IMR-90 (cell line): ENCODE results near the gene SHISAL1. TPM values are rescaled to one million over a fixed set of nuclear protein-coding genes. Genes with fewer than 3 reads are reported as not detected.

ENCODE experiments used
- ATAC-seq: fragments of 200-7000 bp; cut with Tn5 transposase; 2 replicates; pipeline ENCODE4 v1.9.1; 2020; ENCODE audit warnings: low read depth, mild to moderate bottlenecking, moderate library complexity
- BruUV-seq: library from RNA; stranded (reverse); fragments of 400-500 nt; replicated peaks from 2 replicates; lab custom pipeline; 2021; lab: Mats Ljungman, UMichigan
- CTCF ChIA-PET: fragments of 300-600 bp; formaldehyde crosslinking; extraction: SDS; loops from one replicate; lab custom pipeline; 2021; ENCODE audit warnings: antibody characterized with exemption; lab: Yijun Ruan, JAX
- POLR2A ChIA-PET: fragments of 300-600 bp; sonication (Branson Sonifier 250); formaldehyde crosslinking; loops from one replicate; lab custom pipeline; 2022; ENCODE audit warnings: antibody characterized with exemption; ENCODE audit not compliant: unreplicated experiment; lab: Charles Lee
- DNase-seq: peaks from one replicate; pipeline ENCODE4 v3.0.0; 2013
- H2AFZ ChIP-seq: replicated peaks from 2 replicates; pipeline ENCODE3; 2013; ENCODE audit warnings: low read length, mild to moderate bottlenecking; ENCODE audit not compliant: poor library complexity
- H2AK5ac ChIP-seq: 2 replicates; pipeline ENCODE4 v1.6.1; 2013; ENCODE audit warnings: low read depth, low read length, inconsistent platforms
- H2AK9ac ChIP-seq: replicated peaks from 2 replicates; pipeline ENCODE3; 2013; ENCODE audit warnings: mild to moderate bottlenecking, low read depth, low read length, moderate library complexity; ENCODE audit not compliant: poor library complexity
- H2BK120ac ChIP-seq: 2 replicates; pipeline ENCODE4 v1.6.1; 2013; ENCODE audit warnings: low read depth, low read length, inconsistent platforms
- H2BK15ac ChIP-seq: 3 replicates; pipeline ENCODE4 v1.6.1; 2013; ENCODE audit warnings: low read depth, low read length, inconsistent platforms
- H2BK20ac ChIP-seq: 2 replicates; pipeline ENCODE4 v1.6.1; 2013; ENCODE audit warnings: low read depth, mild to moderate bottlenecking, inconsistent platforms, low read length, moderate library complexity
- H2BK5ac ChIP-seq: 2 replicates; pipeline ENCODE4 v1.6.1; 2013; ENCODE audit warnings: mild to moderate bottlenecking, low read depth, low read length, inconsistent platforms; ENCODE audit not compliant: poor library complexity, severe bottlenecking
- H3K14ac ChIP-seq: replicated peaks from 2 replicates; pipeline ENCODE4 v1.6.1; 2013; ENCODE audit warnings: low read depth, low read length, inconsistent platforms
- H3K18ac ChIP-seq: 2 replicates; pipeline ENCODE4 v1.6.1; 2013; ENCODE audit warnings: low read depth, low read length, control low read depth
- H3K23ac ChIP-seq: 2 replicates; pipeline ENCODE4 v1.6.1; 2013; ENCODE audit warnings: low read depth, low read length, inconsistent platforms
- H3K27ac ChIP-seq: 2 replicates; pipeline ENCODE4 v1.5.1; 2013; ENCODE audit warnings: mild to moderate bottlenecking, control low read depth, low read length; ENCODE audit not compliant: insufficient read depth
- H3K27me3 ChIP-seq: 2 replicates; pipeline ENCODE4 v1.6.1; 2013; ENCODE audit warnings: low read length; ENCODE audit not compliant: control insufficient read depth, insufficient read depth
- H3K36me3 ChIP-seq: 2 replicates; pipeline ENCODE4 v1.6.1; 2013; ENCODE audit warnings: low read length, mixed read lengths; ENCODE audit not compliant: control insufficient read depth, insufficient read depth
- H3K4ac ChIP-seq: 2 replicates; pipeline ENCODE4 v1.6.1; 2013; ENCODE audit warnings: low read depth, low read length, inconsistent platforms
- H3K4me1 ChIP-seq: 2 replicates; pipeline ENCODE4 v1.6.1; 2013; ENCODE audit warnings: low read length, mixed read lengths; ENCODE audit not compliant: control insufficient read depth, insufficient read depth
- H3K4me2 ChIP-seq: 2 replicates; pipeline ENCODE4 v1.6.1; 2013; ENCODE audit warnings: low read depth, mild to moderate bottlenecking, control low read depth, low read length, moderate library complexity
- H3K4me3 ChIP-seq: 2 replicates; pipeline ENCODE4 v1.5.1; 2013; ENCODE audit warnings: low read depth, mild to moderate bottlenecking, control low read depth, low read length, moderate library complexity; ENCODE audit not compliant: insufficient read depth
- H3K56ac ChIP-seq: 2 replicates; pipeline ENCODE4 v1.6.1; 2013; ENCODE audit warnings: low read length, inconsistent platforms; ENCODE audit not compliant: insufficient read depth; ENCODE audit errors: extremely low read depth
- H3K79me1 ChIP-seq, 2 experiments: 2 replicates each; pipeline ENCODE4 v1.6.1; 2013; ENCODE audit warnings: low read length in 2 of 2, inconsistent platforms in 1 of 2, low read depth in 1 of 2
- H3K9ac ChIP-seq: 2 replicates; pipeline ENCODE4 v1.6.1; 2013; ENCODE audit warnings: low read depth, low read length, control low read depth
- H3K9me1 ChIP-seq: 2 replicates; pipeline ENCODE4 v1.6.1; 2013; ENCODE audit warnings: low read length, inconsistent platforms; ENCODE audit not compliant: insufficient read depth
- H3K9me3 ChIP-seq: 2 replicates; pipeline ENCODE4 v1.6.1; 2013; ENCODE audit warnings: low read length; ENCODE audit not compliant: control insufficient read depth, insufficient read depth
- H4K20me1 ChIP-seq: 2 replicates; pipeline ENCODE4 v1.6.1; 2013; ENCODE audit warnings: low read length, inconsistent platforms; ENCODE audit not compliant: insufficient read depth
- H4K5ac ChIP-seq: 2 replicates; pipeline ENCODE4 v1.6.1; 2013; ENCODE audit warnings: mild to moderate bottlenecking, low read depth, low read length, control low read depth
- H4K8ac ChIP-seq, 2 experiments: 2 replicates each; pipeline ENCODE4 v1.6.1; 2013; ENCODE audit warnings: low read depth in 2 of 2, low read length in 2 of 2, control low read depth in 1 of 2, inconsistent platforms in 1 of 2
- H4K91ac ChIP-seq: 2 replicates; pipeline ENCODE4 v1.6.1; 2013; ENCODE audit warnings: low read depth, low read length, inconsistent platforms; ENCODE audit not compliant: insufficient read depth
- BHLHE40 ChIP-seq: fragments of 150-350 bp; IDR thresholded peaks from 2 replicates; pipeline ENCODE4 v1.6.1; 2016; ENCODE audit warnings: mild to moderate bottlenecking, low read depth, low read length
- CEBPB ChIP-seq: IDR thresholded peaks from 2 replicates; pipeline ENCODE4 v1.6.1; 2012; ENCODE audit warnings: low read depth, low read length, improper control_type of control experiment
- CHD1 ChIP-seq: IDR thresholded peaks from 2 replicates; pipeline ENCODE4 v1.6.1; 2012; ENCODE audit warnings: low read depth, low read length, improper control_type of control experiment
- FOS ChIP-seq: fragments of 150-350 bp; IDR thresholded peaks from 2 replicates; pipeline ENCODE4 v1.6.1; 2016; ENCODE audit warnings: low read depth, low read length
- MAFK ChIP-seq: IDR thresholded peaks from 2 replicates; pipeline ENCODE4 v1.6.1; 2012; ENCODE audit warnings: low read depth, low read length, improper control_type of control experiment
- MAZ ChIP-seq: IDR thresholded peaks from 2 replicates; pipeline ENCODE4 v1.6.1; 2012; ENCODE audit warnings: low read depth, mild to moderate bottlenecking, low read length, improper control_type of control experiment, moderate library complexity, borderline replicate concordance
- MXI1 ChIP-seq: IDR thresholded peaks from 2 replicates; pipeline ENCODE4 v1.6.1; 2012; ENCODE audit warnings: low read depth, mild to moderate bottlenecking, low read length, moderate library complexity, borderline replicate concordance
- NFE2L2 ChIP-seq: fragments of 150-350 bp; IDR thresholded peaks from 2 replicates; pipeline ENCODE4 v1.6.1; 2016; ENCODE audit warnings: low read depth, mild to moderate bottlenecking, low read length
- POLR2A ChIP-seq: IDR thresholded peaks from 2 replicates; pipeline ENCODE4 v1.6.1; 2012; ENCODE audit warnings: mild to moderate bottlenecking, low read depth, low read length
- RAD21 ChIP-seq: IDR thresholded peaks from 2 replicates; pipeline ENCODE4 v1.6.1; 2012; ENCODE audit warnings: low read length, improper control_type of control experiment
- RCOR1 ChIP-seq: IDR thresholded peaks from 2 replicates; pipeline ENCODE4 v1.6.1; 2012; ENCODE audit warnings: mild to moderate bottlenecking, low read length, improper control_type of control experiment; ENCODE audit not compliant: insufficient replicate concordance
- RFX5 ChIP-seq: IDR thresholded peaks from 2 replicates; pipeline ENCODE4 v1.8.0; 2012; ENCODE audit warnings: low read depth, mild to moderate bottlenecking, low read length, moderate library complexity
- SMC3 ChIP-seq: fragments of 150-350 bp; IDR thresholded peaks from 2 replicates; pipeline ENCODE4 v1.6.1; 2016; ENCODE audit warnings: low read depth, mild to moderate bottlenecking, antibody characterized with exemption, low read length, moderate library complexity
- WGBS, 2 experiments: methylation state at CpG; one replicate each; pipeline versions ENCODE4 v1.1.5 to v1.1.7; 2013; ENCODE audit warnings: missing lambda C conversion rate in 2 of 2; ENCODE audit not compliant: insufficient read length in 1 of 2; ENCODE audit errors: extremely low coverage in 2 of 2; 5-methylcytosine and 5-hydroxymethylcytosine counted together
- dilution Hi-C: fragments of 300-500 bp; cut with HindIII; formaldehyde crosslinking; loops from one replicate; pipeline ENCODE4 v1.14.3; 2018; ENCODE audit warnings: low sequenced_read_pairs; ENCODE audit not compliant: unreplicated experiment
- in situ Hi-C: fragments of 300-500 bp; cut with MboI; formaldehyde crosslinking; loops from 3 replicates; pipeline ENCODE4 v1.14.3; 2019; ENCODE audit warnings: low sequenced_read_pairs, inconsistent platforms, mixed read lengths
- intact Hi-C: fragments of 100-400 bp; cut with micrococcal nuclease; formaldehyde crosslinking; loops from 2 replicates; pipeline ENCODE4 v1.10.0; 2022
- polyA plus RNA-seq, 3 experiments: library from polyadenylated mRNA; depleted of rRNA; stranded (reverse); fragments of >200 nt; gene quantifications; 2 replicates each; pipeline ENCODE4 v1.2.3, GENCODE V29; 2012; ENCODE audit warnings: low replicate concordance in 1 of 3
- total RNA-seq: library from RNA; depleted of rRNA; stranded (reverse); fragments of >200 nt; gene quantifications from 2 replicates; pipeline ENCODE4 v1.2.3, GENCODE V29; 2012
- TF ChIP-seq, protein P1 (sequence below): fragments of 150-350 bp; IDR thresholded peaks from 2 replicates; pipeline ENCODE4 v1.6.1; 2016; ENCODE audit warnings: low read depth, mild to moderate bottlenecking, low read length, moderate library complexity, borderline replicate concordance
- TF ChIP-seq, protein P2 (sequence below): conservative IDR thresholded peaks from 2 replicates; pipeline ENCODE4 v1.5.1; 2012; ENCODE audit warnings: mild to moderate bottlenecking, low read depth, low read length, improper control_type of control experiment
- TF ChIP-seq, protein P3 (sequence below): fragments of 150-350 bp; IDR thresholded peaks from 2 replicates; pipeline ENCODE4 v1.6.1; 2017; ENCODE audit warnings: mild to moderate bottlenecking, antibody characterized with exemption, low read length, low read depth

SHISAL1 gene
- total and polyA plus RNA-seq, 2 of the 4 experiments (the other 2 are of a cell fraction) = 1.0 to 1.4 TPM

- TF ChIP-seq RCOR1 (no peak), NFE2L2 (no peak), MAZ (no peak), BHLHE40 (no peak), FOS (no peak), RFX5 (no peak), SMC3 (no peak), POLR2A (no peak), CHD1 (no peak), CEBPB (no peak), MAFK (no peak), RAD21 (no peak), MXI1 (no peak)
- TF ChIP-seq, protein P1, sequence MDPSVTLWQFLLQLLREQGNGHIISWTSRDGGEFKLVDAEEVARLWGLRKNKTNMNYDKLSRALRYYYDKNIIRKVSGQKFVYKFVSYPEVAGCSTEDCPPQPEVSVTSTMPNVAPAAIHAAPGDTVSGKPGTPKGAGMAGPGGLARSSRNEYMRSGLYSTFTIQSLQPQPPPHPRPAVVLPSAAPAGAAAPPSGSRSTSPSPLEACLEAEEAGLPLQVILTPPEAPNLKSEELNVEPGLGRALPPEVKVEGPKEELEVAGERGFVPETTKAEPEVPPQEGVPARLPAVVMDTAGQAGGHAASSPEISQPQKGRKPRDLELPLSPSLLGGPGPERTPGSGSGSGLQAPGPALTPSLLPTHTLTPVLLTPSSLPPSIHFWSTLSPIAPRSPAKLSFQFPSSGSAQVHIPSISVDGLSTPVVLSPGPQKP = no peak
- TF ChIP-seq, protein P2, sequence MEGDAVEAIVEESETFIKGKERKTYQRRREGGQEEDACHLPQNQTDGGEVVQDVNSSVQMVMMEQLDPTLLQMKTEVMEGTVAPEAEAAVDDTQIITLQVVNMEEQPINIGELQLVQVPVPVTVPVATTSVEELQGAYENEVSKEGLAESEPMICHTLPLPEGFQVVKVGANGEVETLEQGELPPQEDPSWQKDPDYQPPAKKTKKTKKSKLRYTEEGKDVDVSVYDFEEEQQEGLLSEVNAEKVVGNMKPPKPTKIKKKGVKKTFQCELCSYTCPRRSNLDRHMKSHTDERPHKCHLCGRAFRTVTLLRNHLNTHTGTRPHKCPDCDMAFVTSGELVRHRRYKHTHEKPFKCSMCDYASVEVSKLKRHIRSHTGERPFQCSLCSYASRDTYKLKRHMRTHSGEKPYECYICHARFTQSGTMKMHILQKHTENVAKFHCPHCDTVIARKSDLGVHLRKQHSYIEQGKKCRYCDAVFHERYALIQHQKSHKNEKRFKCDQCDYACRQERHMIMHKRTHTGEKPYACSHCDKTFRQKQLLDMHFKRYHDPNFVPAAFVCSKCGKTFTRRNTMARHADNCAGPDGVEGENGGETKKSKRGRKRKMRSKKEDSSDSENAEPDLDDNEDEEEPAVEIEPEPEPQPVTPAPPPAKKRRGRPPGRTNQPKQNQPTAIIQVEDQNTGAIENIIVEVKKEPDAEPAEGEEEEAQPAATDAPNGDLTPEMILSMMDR = no peak
- TF ChIP-seq, protein P3, sequence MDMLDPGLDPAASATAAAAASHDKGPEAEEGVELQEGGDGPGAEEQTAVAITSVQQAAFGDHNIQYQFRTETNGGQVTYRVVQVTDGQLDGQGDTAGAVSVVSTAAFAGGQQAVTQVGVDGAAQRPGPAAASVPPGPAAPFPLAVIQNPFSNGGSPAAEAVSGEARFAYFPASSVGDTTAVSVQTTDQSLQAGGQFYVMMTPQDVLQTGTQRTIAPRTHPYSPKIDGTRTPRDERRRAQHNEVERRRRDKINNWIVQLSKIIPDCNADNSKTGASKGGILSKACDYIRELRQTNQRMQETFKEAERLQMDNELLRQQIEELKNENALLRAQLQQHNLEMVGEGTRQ = no peak
- Histone ChIP-seq H3K36me3 (no peaks in the 10 kb centered on the region), H4K5ac (no peak overlapping the region), H3K9ac (no peak overlapping the region), H3K27ac (no peak overlapping the region), H2AK9ac (no peak overlapping the region), H2BK15ac (no peak overlapping the region), H4K20me1 (no peaks in the 10 kb centered on the region; the same call in 1 of the 2 replicates), H3K27me3 (no peaks in the 10 kb centered on the region), H2BK5ac (no peak overlapping the region), H3K4me2 (no peak overlapping the region), H3K14ac (no peak overlapping the region), H2AFZ (no peak overlapping the region), H3K79me1 (no peaks in the 10 kb centered on the region), H3K9me3 (no peaks in the 10 kb centered on the region), H4K91ac (no peak overlapping the region), H3K9me1 (no peaks in the 10 kb centered on the region), H2AK5ac (no peak overlapping the region), H3K4me1 (no peaks in the 10 kb centered on the region), H3K23ac (no peak overlapping the region), H3K4me3 (no peak overlapping the region), H2BK120ac (no peak overlapping the region), H3K4ac (no peak overlapping the region), H3K56ac (no peak overlapping the region), H4K8ac (no peak overlapping the region), H2BK20ac (no peak overlapping the region), H3K18ac (no peak overlapping the region)
- no TSS peak for BruUV-seq
- no peak for DNase-seq
- POLR2A ChIA-PET = no interaction called here
- CTCF ChIA-PET = no interaction called here
- in situ Hi-C loops (loop anchor here (10.0 kb wide), 1 partner anchor 305 kb away; no protein-coding TSS in a partner anchor), intact Hi-C loops (loop anchor here (10.0 kb wide), 1 partner anchor 175 kb away; no protein-coding TSS in a partner anchor), dilution Hi-C loops (no loop called here)
- ATAC-seq = no peak
- WGBS, 2 experiments = no CpG with 5 or more reads among the region's 9 CpGs
Observed at GRCh38 chr22:44319685-44320084, 6.9 kb upstream of the SHISAL1 start.
